B cell (primary cell): ENCODE data around the gene ATAD2B. TPM values are rescaled to one million over a fixed set of nuclear protein-coding genes. Genes with fewer than 3 reads are reported as not detected.

ENCODE experiments used
- ATAC-seq: fragments of 200-7000 bp; cut with Tn5 transposase; one replicate; pipeline ENCODE4 v1.10.0; 2021; ENCODE audit warnings: low read depth, mild to moderate bottlenecking, moderate number of reproducible peaks, moderate library complexity
- CTCF ChIA-PET: fragments of 350-600 bp; sonication (Branson Sonifier 250); formaldehyde crosslinking; loops from one replicate; lab custom pipeline; 2021; ENCODE audit warnings: antibody characterized with exemption, inconsistent platforms; lab: Charles Lee
- POLR2A ChIA-PET: fragments of 350-600 bp; sonication (Branson Sonifier 250); formaldehyde crosslinking; loops from one replicate; lab custom pipeline; 2021; ENCODE audit warnings: antibody characterized with exemption; lab: Charles Lee
- DNase-seq: peaks from one replicate; pipeline ENCODE4 v3.0.0; 2013
- H2AFZ ChIP-seq: 2 replicates; pipeline ENCODE4 v1.6.1; 2012; ENCODE audit warnings: mild to moderate bottlenecking, low read depth, low read length; ENCODE audit not compliant: insufficient read depth, poor library complexity, severe bottlenecking
- H3K27ac ChIP-seq, 2 donors: 1 replicate in 1 of 2; 2 replicates in 1 of 2; pipeline ENCODE4 v1.5.1; 2012 to 2013; ENCODE audit warnings: low read length in 2 of 2, mild to moderate bottlenecking in 2 of 2, moderate library complexity in 1 of 2
- H3K27me3 ChIP-seq, 4 experiments: fragments of 200-600 bp in 1 of 4; sonication (generic) in 1 of 4; replicated peaks in 1 of 4; 1 replicate in 2 of 4; 2 replicates in 2 of 4; pipeline versions ENCODE4 v1.6.1 to v1.7.0; 2013 to 2016; ENCODE audit warnings: low read length in 3 of 4, mild to moderate bottlenecking in 2 of 4, mixed read lengths in 1 of 4, moderate library complexity in 1 of 4; ENCODE audit not compliant: insufficient read depth in 4 of 4, control insufficient read depth in 3 of 4; ENCODE audit errors: control extremely low read depth in 1 of 4
- H3K36me3 ChIP-seq, 2 experiments: replicated peaks in 1 of 2; 1 replicate in 1 of 2; 2 replicates in 1 of 2; pipeline versions ENCODE4 v1.6.1 to v1.7.1; 2013; ENCODE audit warnings: low read length in 1 of 2; ENCODE audit not compliant: insufficient read depth in 2 of 2, control insufficient read depth in 1 of 2; ENCODE audit errors: control extremely low read depth in 1 of 2, extremely low read depth in 1 of 2
- H3K4me1 ChIP-seq, 2 donors: fragments of 200-600 bp in 1 of 2; sonication (generic) in 1 of 2; 1 replicate in 1 of 2; 2 replicates in 1 of 2; pipeline versions ENCODE4 v1.5.1 to v1.6.1; 2013 to 2017; ENCODE audit warnings: low read length in 2 of 2; ENCODE audit not compliant: control insufficient read depth in 2 of 2, insufficient read depth in 2 of 2
- H3K4me2 ChIP-seq: replicated peaks from 2 replicates; pipeline ENCODE3; 2012; ENCODE audit warnings: mild to moderate bottlenecking, low read depth, low read length; ENCODE audit not compliant: poor library complexity, severe bottlenecking
- H3K4me3 ChIP-seq, 5 experiments: fragments of 200-600 bp in 1 of 5; sonication (generic) in 1 of 5; 1 replicate in 3 of 5; 2 replicates in 2 of 5; pipeline versions ENCODE4 v1.5.1 to v1.7.0; 2011 to 2016; ENCODE audit warnings: low read length in 4 of 5, mild to moderate bottlenecking in 4 of 5, low read depth in 2 of 5, control low read depth in 1 of 5, moderate library complexity in 1 of 5; ENCODE audit not compliant: insufficient read depth in 1 of 5; ENCODE audit errors: control extremely low read depth in 1 of 5, extremely low read depth in 1 of 5
- H3K79me2 ChIP-seq: fragments of 200-600 bp; sonication (generic); one replicate; pipeline ENCODE4 v1.6.0; 2016; ENCODE audit warnings: low read length; ENCODE audit not compliant: control insufficient read depth, insufficient read depth
- H3K9ac ChIP-seq: fragments of 200-600 bp; sonication (generic); 2 replicates; pipeline ENCODE4 v1.6.1; 2017; ENCODE audit warnings: mild to moderate bottlenecking, low read length, moderate library complexity
- H3K9me3 ChIP-seq, 3 donors: one replicate each; pipeline versions ENCODE4 v1.6.1 to v1.7.1; 2013; ENCODE audit warnings: low read length in 2 of 3; ENCODE audit not compliant: control insufficient read depth in 2 of 3, insufficient read depth in 1 of 3; ENCODE audit errors: control extremely low read depth in 1 of 3
- H4K20me1 ChIP-seq: 2 replicates; pipeline ENCODE4 v1.6.0; 2012; ENCODE audit warnings: mild to moderate bottlenecking, low read length; ENCODE audit not compliant: insufficient read depth, control insufficient read depth, poor library complexity, severe bottlenecking
- H3K27ac Mint-ChIP-seq: one replicate; pipeline ENCODE4 v1.8.0; 2021; ENCODE audit warnings: mixed read lengths
- H3K27me3 Mint-ChIP-seq: one replicate; pipeline ENCODE4 v1.8.0; 2021; ENCODE audit warnings: mixed read lengths
- H3K4me1 Mint-ChIP-seq: one replicate; pipeline ENCODE4 v1.8.0; 2021; ENCODE audit warnings: mixed read lengths
- H3K4me3 Mint-ChIP-seq: one replicate; pipeline ENCODE4 v1.8.0; 2021; ENCODE audit warnings: mixed read lengths
- H3K9me3 Mint-ChIP-seq: one replicate; pipeline ENCODE4 v1.8.0; 2022; ENCODE audit warnings: mixed read lengths; ENCODE audit not compliant: insufficient read depth
- CTCF ChIP-seq: fragments of 200-600 bp; IDR thresholded peaks from one replicate; pipeline ENCODE4 v1.8.0; 2022; ENCODE audit warnings: antibody characterized with exemption, mild to moderate bottlenecking
- EZH2 ChIP-seq: IDR thresholded peaks from 2 replicates; pipeline ENCODE4 v1.6.1; 2012; ENCODE audit warnings: borderline replicate concordance, low read depth, mild to moderate bottlenecking, moderate library complexity, low read length; ENCODE audit not compliant: insufficient read depth, poor library complexity, severe bottlenecking
- WGBS: methylation state at CpG from one replicate; pipeline ENCODE4 v1.1.5; 2013; ENCODE audit warnings: missing lambda C conversion rate; ENCODE audit not compliant: insufficient coverage; 5-methylcytosine and 5-hydroxymethylcytosine counted together
- intact Hi-C: fragments of 100-400 bp; cut with micrococcal nuclease; formaldehyde crosslinking; loops from one replicate; pipeline ENCODE4 v1.10.0; 2022
- polyA plus RNA-seq: library from polyadenylated mRNA; depleted of rRNA; stranded (reverse); fragments of >200 nt; gene quantifications from 2 replicates; pipeline ENCODE4 v1.2.3, GENCODE V29; 2012
- total RNA-seq, 2 donors: library from RNA; stranded (reverse); fragments of 120-200 nt in 1 of 2; gene quantifications; 1 replicate in 1 of 2; 2 replicates in 1 of 2; pipeline versions ENCODE4 v1.2.3 to v1.2.4, GENCODE V29; 2013 to 2022

Gene ATAD2B
- total and polyA plus RNA-seq, 2 donors (not counting 1 experiment from before 2014, with no cell fraction given) = 5.1 to 90.8 TPM

DNA sequence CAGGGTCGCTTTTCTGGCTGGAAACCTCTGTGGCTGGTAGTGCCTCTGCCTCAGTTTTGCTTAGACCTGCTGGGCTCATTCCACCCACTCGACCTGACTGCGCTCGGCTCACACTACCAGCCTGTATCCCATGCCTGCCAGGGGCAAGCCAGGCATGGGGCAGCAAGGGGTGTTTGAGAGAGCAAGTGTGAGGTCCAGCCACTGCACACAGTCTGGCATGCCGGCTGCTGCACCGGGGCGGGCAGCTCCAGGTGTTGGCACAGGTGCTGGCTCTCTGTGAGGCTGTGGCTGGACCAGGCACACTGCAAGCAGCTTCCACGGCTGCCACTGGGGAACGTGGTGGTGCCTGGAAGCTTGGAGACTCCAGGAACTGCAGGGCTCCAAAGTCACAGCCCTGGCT is 90.9 kb downstream of the ATAD2B start:
- peaks cover 3 to 14% of the 10 kb centered on the region in 2 experiments for H3K36me3 ChIP-seq
- ChIA-PET CTCF (interaction anchor here (1.5 to 3.2 kb wide), 2 partner anchors 12 to 249 kb away, joined by 4 to 15 read pairs; partner anchors contain the start of gene TP53I3), POLR2A (no interaction called here)
- H4K20me1 ChIP-seq = no peaks in the 10 kb centered on the region
- no peak overlapping the region for H3K4me2 ChIP-seq
- DNase-seq (no peak), ATAC-seq (no peak)
- Mint-ChIP-seq H3K4me3 (no peak overlapping the region), H3K4me1 (no peaks in the 10 kb centered on the region), H3K9me3 (no peaks in the 10 kb centered on the region), H3K27ac (no peak overlapping the region), H3K27me3 (no peaks in the 10 kb centered on the region)
- no peak overlapping the region for H3K9ac ChIP-seq
- no peaks in the 10 kb centered on the region for H3K4me1 ChIP-seq
- TF ChIP-seq CTCF (no peak), EZH2 (no peak)
- peaks cover 0 to 10% (median 2%) of the 10 kb centered on the region in 3 donors for H3K9me3 ChIP-seq
- 98% methylated on average over 6 of the region's 9 CpGs for WGBS
- H3K4me3 ChIP-seq = no peak overlapping the region
- H3K79me2 ChIP-seq = no peaks in the 10 kb centered on the region
- no peaks in the 10 kb centered on the region for H3K27me3 ChIP-seq
- intact Hi-C loops = no loop called here
- H3K27ac ChIP-seq = no peak overlapping the region
- no peak overlapping the region for H2AFZ ChIP-seq

DNA sequence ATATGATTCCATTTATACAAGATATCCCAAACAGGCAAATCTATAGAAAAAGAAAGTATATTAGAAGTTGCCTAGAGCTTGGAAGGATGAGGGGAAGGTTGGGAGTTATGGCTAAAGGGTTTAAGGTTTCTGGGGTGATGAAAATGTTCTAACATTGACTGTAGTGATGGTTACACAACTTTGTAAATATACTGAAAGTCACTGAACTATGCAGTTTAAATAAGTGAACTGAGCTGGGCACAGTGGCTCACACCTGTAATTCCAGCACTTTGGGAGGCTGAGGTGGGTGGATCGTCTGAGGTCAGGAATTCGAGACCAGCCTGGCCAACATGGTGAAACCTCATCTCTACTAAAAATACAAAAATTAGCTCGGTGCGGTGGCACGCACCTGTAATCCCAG is 91.5 kb downstream of the ATAD2B start:
- Mint-ChIP-seq H3K4me1 (no peaks in the 10 kb centered on the region), H3K4me3 (no peak overlapping the region), H3K27me3 (no peaks in the 10 kb centered on the region), H3K27ac (no peak overlapping the region), H3K9me3 (no peaks in the 10 kb centered on the region)
- Histone ChIP-seq H3K4me1 (no peaks in the 10 kb centered on the region), H4K20me1 (peaks cover 3% of the 10 kb centered on the region), H3K4me3 (no peak overlapping the region), H2AFZ (no peak overlapping the region), H3K27ac (no peak overlapping the region), H3K9ac (no peak overlapping the region), H3K36me3 (peaks cover 2 to 14% of the 10 kb centered on the region in 2 experiments), H3K4me2 (no peak overlapping the region), H3K79me2 (no peaks in the 10 kb centered on the region), H3K9me3 (peaks cover 0 to 10% (median 2%) of the 10 kb centered on the region in 3 donors), H3K27me3 (no peaks in the 10 kb centered on the region)
- no peak for ATAC-seq
- intact Hi-C loops = no loop called here
- WGBS = no CpG with 5 or more reads among the region's 5 CpGs
- TF ChIP-seq CTCF = no peak
- TF ChIP-seq EZH2 = no peak
- ChIA-PET CTCF (interaction anchor here (1.5 to 3.2 kb wide), 2 partner anchors 11 to 249 kb away, joined by 4 to 15 read pairs; partner anchors contain the start of gene TP53I3), POLR2A (no interaction called here)
- no peak for DNase-seq
